Measurements from ENCODE around the gene ABL2.
A peak's percentile ranks its signal among the peaks of the same experiment; 100 is the strongest.

ABL2 gene

GRCh38 chr1:179091691-179092165 lies 137.7 kb downstream of the ABL2 start:
- no peak overlapping the region for H3K4me3 ChIP-seq (ENCODE audit: low read depth, low read length)
- TF ChIP-seq CTCF (IDR thresholded peaks at IDR 0.05; ENCODE audit: low read depth, low read length) = no peak

GRCh38 chr1:179090923-179091322 lies 138.6 kb downstream of the ABL2 start:
- no peak for TF ChIP-seq CTCF (IDR thresholded peaks at IDR 0.05; ENCODE audit: low read depth, low read length)
- H3K4me3 ChIP-seq (ENCODE audit: low read depth, low read length) = no peak overlapping the region

GRCh38 chr1:179090522-179090921 lies 139.0 kb downstream of the ABL2 start:
- TF ChIP-seq CTCF (IDR thresholded peaks at IDR 0.05; ENCODE audit: low read depth, low read length) = no peak
- no peak overlapping the region for H3K4me3 ChIP-seq (ENCODE audit: low read depth, low read length)

GRCh38 chr1:179089827-179090482 lies 139.5 kb downstream of the ABL2 start:
- no peak overlapping the region for H3K4me3 ChIP-seq (ENCODE audit: low read depth, low read length)
- no peak for TF ChIP-seq CTCF (IDR thresholded peaks at IDR 0.05; ENCODE audit: low read depth, low read length)

GRCh38 chr1:179087665-179088064 lies 141.8 kb downstream of the ABL2 start:
- TF ChIP-seq CTCF (IDR thresholded peaks at IDR 0.05; ENCODE audit: low read depth, low read length) = no peak
- H3K4me3 ChIP-seq (ENCODE audit: low read depth, low read length) = no peak overlapping the region

DNA sequence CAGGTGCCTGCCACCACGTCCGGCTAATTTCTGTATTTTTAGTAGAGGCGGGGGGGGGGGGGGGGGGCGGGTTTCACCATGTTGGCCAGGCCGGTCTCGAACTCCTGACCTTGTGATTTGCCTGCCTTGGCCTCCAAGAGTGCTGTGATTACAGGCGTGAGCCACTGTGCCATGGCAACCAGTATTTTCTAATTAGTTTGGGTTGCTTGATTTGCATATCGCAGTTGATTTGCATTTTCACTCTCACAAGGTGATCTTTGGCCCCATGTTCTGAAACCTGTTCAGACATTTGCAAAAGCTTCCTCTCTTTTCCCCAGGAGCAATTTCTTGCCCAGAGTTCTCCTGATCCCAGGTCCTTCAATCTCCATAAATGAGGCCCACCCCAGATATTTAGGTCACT lies 145.9 kb downstream of the ABL2 start:
- no peak overlapping the region for H3K4me3 ChIP-seq (ENCODE audit: low read depth, low read length)
- TF ChIP-seq CTCF (IDR thresholded peaks at IDR 0.05; ENCODE audit: low read depth, low read length) = no peak

GRCh38 chr1:179082999-179083335 lies 146.5 kb downstream of the ABL2 start:
- no peak for TF ChIP-seq CTCF (IDR thresholded peaks at IDR 0.05; ENCODE audit: low read depth, low read length)
- H3K4me3 ChIP-seq (ENCODE audit: low read depth, low read length) = peak overlapping the region; percentile 83
